A549 treated with AZD2906 at 1 μM for 4 hours (cell line): ENCODE measurements around the gene ARL17A. TPM values are rescaled to one million over a fixed set of nuclear protein-coding genes. Genes with fewer than 3 reads are reported as not detected.

Source experiments
- total RNA-seq: library from RNA; stranded (reverse); fragments of 200-300 nt; extraction: Qiagen RNA extraction; gene quantifications from 5 replicates; pipeline ENCODE4 v1.2.3, GENCODE V29; 2022

ARL17A gene
- total RNA-seq: 2.8 to 3.8 TPM (median 3.4 TPM) in 5 replicates

GRCh38 chr17:46579083-46580075, at the start of gene ARL17A:
ARL17A (minus strand) TSS chr17:46579691; CDS start chr17:46576322, 3,369 bp downstream.

GRCh38 chr17:46590157-46591146, 11.0 kb upstream of the ARL17A start, which contains the start of gene NSF:
NSF (plus strand) TSS chr17:46590669; CDS start chr17:46590776, 107 bp downstream.

GRCh38 chr17:46512168-46512567, 67.3 kb downstream of the ARL17A start, which contains the start of gene LRRC37A2:
LRRC37A2 (plus strand) TSS chr17:46512468; CDS start chr17:46512713, 245 bp downstream.

Other genes starting within 250 kb of the ARL17A start
- 5.5 to 6.5 TPM (median 6.1 TPM) in 5 replicates for gene ARL17B, start 217.9 kb downstream of the ARL17A start, total RNA-seq
- 3.2 to 4.8 TPM (median 4.3 TPM) in 5 replicates for gene LRRC37A2, start 67.2 kb downstream of the ARL17A start, total RNA-seq
- gene NSF, start 11.0 kb upstream of the ARL17A start, total RNA-seq: 18.0 to 22.8 TPM (median 18.2 TPM) in 5 replicates
- gene WNT3, start 239.0 kb upstream of the ARL17A start, total RNA-seq: 3.9 to 4.5 TPM (median 4.4 TPM) in 5 replicates